ENCODE data around the gene ATN1. TPM values are rescaled to one million over a fixed set of nuclear protein-coding genes. Genes with fewer than 3 reads are reported as not detected.

The ATN1 gene
- total RNA-seq, 1 donor from 2014 or later: 12.1 TPM

GRCh38 chr12:6944381-6945186 is 16.8 kb downstream of the ATN1 start:
- DNase-seq: peak; percentile 93

- no peak for DNase-seq
Observed at GRCh38 chr12:6945613-6946012, 17.9 kb downstream of the ATN1 start.

- peak; percentile 38 for DNase-seq
Observed at GRCh38 chr12:6946033-6946919, 18.5 kb downstream of the ATN1 start.

- no peak for DNase-seq
Observed at GRCh38 chr12:6946920-6947374, 19.2 kb downstream of the ATN1 start.

GRCh38 chr12:6947615-6948014 is 19.9 kb downstream of the ATN1 start:
- DNase-seq: no peak

GRCh38 chr12:6948873-6949594 is 21.3 kb downstream of the ATN1 start:
- DNase-seq: no peak

GRCh38 chr12:6950401-6950801 is 22.6 kb downstream of the ATN1 start:
- no peak for DNase-seq

GRCh38 chr12:6950811-6951540 is 23.2 kb downstream of the ATN1 start, which contains the start of gene PTPN6:
PTPN6 (plus strand) TSS chr12:6951356; CDS start chr12:6951513, 157 bp downstream.
- no peak for DNase-seq

- no peak for DNase-seq
Observed at GRCh38 chr12:6951551-6952120, 23.9 kb downstream of the ATN1 start.

GRCh38 chr12:6952121-6952862 is 24.5 kb downstream of the ATN1 start:
- DNase-seq: no peak

GRCh38 chr12:6952863-6953441 is 25.2 kb downstream of the ATN1 start:
- no peak for DNase-seq

GRCh38 chr12:6953442-6954315 is 25.9 kb downstream of the ATN1 start:
- DNase-seq: peak; percentile 51

GRCh38 chr12:6954316-6955107 is 26.8 kb downstream of the ATN1 start:
- no peak for DNase-seq

GRCh38 chr12:6955108-6956020 is 27.6 kb downstream of the ATN1 start:
- no peak for DNase-seq

GRCh38 chr12:6956021-6956727 is 28.4 kb downstream of the ATN1 start:
- DNase-seq: no peak

- no peak for DNase-seq
Observed at GRCh38 chr12:6957151-6957701, 29.5 kb downstream of the ATN1 start.
